Measurements from ENCODE around the gene SLC24A4.

The SLC24A4 gene

GRCh38 chr14:92315050-92315805 lies 7.7 kb upstream of the SLC24A4 start:
- no peak for DNase-seq (ENCODE audit: low read depth, low spot score)
- no peak overlapping the region for H3K27ac ChIP-seq

GRCh38 chr14:92316176-92316575 lies 6.8 kb upstream of the SLC24A4 start:
- DNase-seq (ENCODE audit: low read depth, low spot score), result no peak
- H3K27ac ChIP-seq, result no peak overlapping the region

GRCh38 chr14:92316937-92317336 lies 6.0 kb upstream of the SLC24A4 start:
- no peak overlapping the region for H3K27ac ChIP-seq

GRCh38 chr14:92317511-92317910 lies 5.5 kb upstream of the SLC24A4 start:
- H3K27ac ChIP-seq, result no peak overlapping the region
- DNase-seq (ENCODE audit: low read depth, low spot score), result no peak

More at GRCh38 chr14:92316937-92317336, 6.0 kb upstream of the SLC24A4 start:
- DNase-seq (ENCODE audit: low read depth, low spot score), result peak; percentile 8

GRCh38 chr14:92321701-92322100 lies 1.3 kb upstream of the SLC24A4 start:
- no peak for DNase-seq (ENCODE audit: low read depth, low spot score)
- H3K27ac ChIP-seq, result no peak overlapping the region

- no peak for DNase-seq (ENCODE audit: low read depth, low spot score)
- H3K27ac ChIP-seq, result no peak overlapping the region
Observed at GRCh38 chr14:92322516-92322915, 449 bp upstream of the SLC24A4 start.

GRCh38 chr14:92323916-92324818 lies 1.2 kb downstream of the SLC24A4 start:
- DNase-seq (ENCODE audit: low read depth, low spot score), result no peak
- no peak overlapping the region for H3K27ac ChIP-seq

GRCh38 chr14:92325835-92326234 lies 2.9 kb downstream of the SLC24A4 start:
- H3K27ac ChIP-seq, result no peak overlapping the region
- no peak for DNase-seq (ENCODE audit: low read depth, low spot score)

GRCh38 chr14:92328664-92329255 lies 5.8 kb downstream of the SLC24A4 start:
- DNase-seq (ENCODE audit: low read depth, low spot score), result no peak

GRCh38 chr14:92334050-92334449 lies 11.1 kb downstream of the SLC24A4 start:
- DNase-seq (ENCODE audit: low read depth, low spot score), result no peak
- H3K27ac ChIP-seq, result no peak overlapping the region

More at GRCh38 chr14:92328664-92329255, 5.8 kb downstream of the SLC24A4 start:
- no peak overlapping the region for H3K27ac ChIP-seq

GRCh38 chr14:92336363-92336762 lies 13.4 kb downstream of the SLC24A4 start:
- DNase-seq (ENCODE audit: low read depth, low spot score), result no peak
- no peak overlapping the region for H3K27ac ChIP-seq

- DNase-seq (ENCODE audit: low read depth, low spot score), result no peak
Observed at GRCh38 chr14:92339426-92339825, 16.5 kb downstream of the SLC24A4 start.

GRCh38 chr14:92340071-92340470 lies 17.1 kb downstream of the SLC24A4 start:
- no peak overlapping the region for H3K27ac ChIP-seq
- no peak for DNase-seq (ENCODE audit: low read depth, low spot score)

More at GRCh38 chr14:92339426-92339825, 16.5 kb downstream of the SLC24A4 start:
- no peak overlapping the region for H3K27ac ChIP-seq

GRCh38 chr14:92340931-92341330 lies 18.0 kb downstream of the SLC24A4 start:
- no peak overlapping the region for H3K27ac ChIP-seq
- no peak for DNase-seq (ENCODE audit: low read depth, low spot score)

- no peak for DNase-seq (ENCODE audit: low read depth, low spot score)
- no peak overlapping the region for H3K27ac ChIP-seq
Observed at GRCh38 chr14:92341791-92342190, 18.8 kb downstream of the SLC24A4 start.

- DNase-seq (ENCODE audit: low read depth, low spot score), result peak; percentile 54
- H3K27ac ChIP-seq, result no peak overlapping the region
Observed at GRCh38 chr14:92348154-92348553, 25.2 kb downstream of the SLC24A4 start.

- DNase-seq (ENCODE audit: low read depth, low spot score), result no peak
- no peak overlapping the region for H3K27ac ChIP-seq
Observed at GRCh38 chr14:92351750-92352149, 28.8 kb downstream of the SLC24A4 start.

- no peak for DNase-seq (ENCODE audit: low read depth, low spot score)
- H3K27ac ChIP-seq, result no peak overlapping the region
Observed at GRCh38 chr14:92352158-92352985, 29.4 kb downstream of the SLC24A4 start.

- no peak overlapping the region for H3K27ac ChIP-seq
- DNase-seq (ENCODE audit: low read depth, low spot score), result no peak
Observed at GRCh38 chr14:92353447-92353846, 30.5 kb downstream of the SLC24A4 start.

GRCh38 chr14:92356677-92357076 lies 33.7 kb downstream of the SLC24A4 start:
- no peak for DNase-seq (ENCODE audit: low read depth, low spot score)
- no peak overlapping the region for H3K27ac ChIP-seq
